Hematopoietic multipotent progenitor cell treated with erythropoietin and hydrocortisone succinate and interleukin-3 and kit ligand, for 4 days (in vitro differentiated cells): ENCODE results near the gene ITSN1.
"Not testable (repeated sequence)": the region's sequence is repeated elsewhere in the genome, so short reads cannot be mapped to it uniquely, and the experiment has no call there.

ENCODE experiments used
- DNase-seq: peaks from one replicate; pipeline ENCODE4 v3.0.0-alpha.2; 2015

The ITSN1 gene

GRCh38 chr21:33642027-33642895 lies at the start of gene ITSN1:
TSS of gene ITSN1 (plus strand) at chr21:33642501. CDS start at chr21:33718829, 76,328 bp downstream.
- peak; percentile 99 for DNase-seq

- DNase-seq, result no peak
Observed at GRCh38 chr21:33598051-33598450, 44.2 kb upstream of the ITSN1 start.

- no peak for DNase-seq
Observed at GRCh38 chr21:33608559-33608958, 33.7 kb upstream of the ITSN1 start.

GRCh38 chr21:33611006-33611744 lies 31.1 kb upstream of the ITSN1 start:
- DNase-seq, result no peak

GRCh38 chr21:33617565-33617964 lies 24.7 kb upstream of the ITSN1 start:
- DNase-seq, result peak; percentile 60

- no peak for DNase-seq
Observed at GRCh38 chr21:33618407-33618806, 23.9 kb upstream of the ITSN1 start.

GRCh38 chr21:33619726-33620125 lies 22.6 kb upstream of the ITSN1 start:
- no peak for DNase-seq

GRCh38 chr21:33622253-33622652 lies 20.0 kb upstream of the ITSN1 start:
- no peak for DNase-seq

- DNase-seq, result not testable (repeated sequence)
Observed at GRCh38 chr21:33626151-33626550, 16.1 kb upstream of the ITSN1 start.

- no peak for DNase-seq
Observed at GRCh38 chr21:33634254-33634653, 8.0 kb upstream of the ITSN1 start.

GRCh38 chr21:33640697-33641351 lies 1.5 kb upstream of the ITSN1 start:
- DNase-seq, result peak; percentile 51

GRCh38 chr21:33641352-33642026 lies 812 bp upstream of the ITSN1 start, which contains the start of gene CRYZL1:
TSS of gene CRYZL1 (minus strand) at chr21:33641741. CDS start at chr21:33631551, 10,190 bp downstream.
- DNase-seq, result peak; percentile 100

GRCh38 chr21:33642896-33643657 lies 776 bp downstream of the ITSN1 start:
- DNase-seq, result peak; percentile 43

- peak; percentile 24 for DNase-seq
Observed at GRCh38 chr21:33643658-33644311, 1.5 kb downstream of the ITSN1 start.

GRCh38 chr21:33644383-33645074 lies 2.2 kb downstream of the ITSN1 start:
- peak; percentile 41 for DNase-seq

GRCh38 chr21:33645730-33646129 lies 3.4 kb downstream of the ITSN1 start:
- DNase-seq, result no peak

- DNase-seq, result no peak
Observed at GRCh38 chr21:33647587-33647986, 5.3 kb downstream of the ITSN1 start.

- DNase-seq, result no peak
Observed at GRCh38 chr21:33648555-33648954, 6.3 kb downstream of the ITSN1 start.

GRCh38 chr21:33650230-33650629 lies 7.9 kb downstream of the ITSN1 start:
- no peak for DNase-seq

- no peak for DNase-seq
Observed at GRCh38 chr21:33650929-33651509, 8.7 kb downstream of the ITSN1 start.
